ENCODE results near the gene IMPG1. TPM values are rescaled to one million over a fixed set of nuclear protein-coding genes. Genes with fewer than 3 reads are reported as not detected.

The IMPG1 gene
- total and polyA plus RNA-seq, 2 donors = 0.21 TPM; not detected in 1

DNA sequence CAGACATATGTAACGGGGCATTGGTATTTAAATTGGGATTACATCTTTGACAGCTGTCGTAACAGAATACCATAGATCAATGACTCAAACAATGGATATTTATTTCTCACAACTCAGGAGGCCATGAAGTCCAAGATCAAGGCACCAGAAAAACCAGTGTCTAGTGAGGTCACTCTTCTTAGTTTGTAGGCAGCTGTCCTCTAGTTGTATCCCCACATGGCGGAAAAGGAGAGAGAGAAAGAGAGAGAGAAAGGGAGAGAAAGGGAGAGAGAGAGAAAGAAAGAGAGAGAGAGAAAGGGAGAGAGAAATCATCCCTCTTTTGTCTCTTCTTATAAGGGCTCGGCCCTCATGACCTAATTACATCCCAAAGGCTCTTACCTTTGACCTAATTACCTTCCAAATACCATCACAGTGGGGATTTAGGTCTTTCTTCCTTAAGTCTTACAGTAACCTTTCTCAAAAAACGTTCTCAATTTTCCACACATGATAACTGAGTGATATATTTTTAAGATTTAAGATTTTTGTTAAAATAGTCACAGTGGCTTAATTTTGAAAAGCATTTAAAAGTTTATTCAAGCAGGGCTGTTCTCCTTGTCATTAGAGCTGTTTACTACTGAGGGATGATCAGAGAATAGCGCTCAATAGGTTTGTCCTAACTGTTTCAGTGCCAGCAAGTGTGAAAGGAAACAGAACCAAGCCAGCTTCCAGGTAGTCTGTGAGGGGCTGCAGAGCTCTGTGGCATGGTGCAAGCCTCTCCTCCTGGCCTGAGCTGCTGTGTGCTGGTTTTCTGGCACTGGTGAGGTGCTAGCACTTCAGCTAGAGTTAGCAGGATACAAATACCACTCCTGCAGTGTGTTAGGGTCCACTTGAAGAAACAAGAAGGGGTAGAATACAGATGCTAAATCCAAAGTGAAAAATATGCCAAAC, 79.0 kb downstream of the IMPG1 start:
- 49% methylated on average over 6 of the region's 6 CpGs for WGBS
- no peak for DNase-seq (ENCODE audit: extremely low spot score)
- Histone ChIP-seq H3K4me3 (ENCODE audit: low read depth, low read length) (no peak overlapping the region), H3K4me1 (ENCODE audit: insufficient read depth) (no peaks in the 10 kb centered on the region), H3K27ac (ENCODE audit: low read depth) (no peak overlapping the region), H3K36me3 (ENCODE audit: insufficient read depth) (no peaks in the 10 kb centered on the region)

DNA sequence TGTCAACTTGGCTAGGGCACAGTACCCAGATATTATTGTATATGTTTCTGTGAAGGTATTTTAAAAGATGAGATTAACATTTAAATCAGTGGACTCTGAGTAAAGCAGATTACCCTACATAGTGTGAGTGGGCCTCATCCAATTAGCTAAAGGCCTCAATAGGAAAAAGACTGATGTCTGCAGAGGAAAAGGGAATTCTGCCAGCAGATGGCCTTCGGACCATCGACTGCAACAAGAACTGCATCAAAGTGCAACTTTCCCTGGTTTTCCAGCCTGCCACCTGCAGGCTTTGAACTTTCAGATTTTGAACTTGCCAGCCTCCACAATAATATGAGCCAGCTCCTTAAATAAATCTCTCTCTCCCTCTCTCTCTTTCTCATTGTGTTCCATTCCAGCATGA, 80.5 kb downstream of the IMPG1 start:
- DNase-seq (ENCODE audit: extremely low spot score) = no peak
- no peaks in the 10 kb centered on the region for H3K36me3 ChIP-seq (ENCODE audit: insufficient read depth)
- 51% methylated on average over 2 of the region's 2 CpGs for WGBS
- no peak overlapping the region for H3K27ac ChIP-seq (ENCODE audit: low read depth)
- no peak overlapping the region for H3K4me3 ChIP-seq (ENCODE audit: low read depth, low read length)
- no peaks in the 10 kb centered on the region for H3K4me1 ChIP-seq (ENCODE audit: insufficient read depth)

DNA sequence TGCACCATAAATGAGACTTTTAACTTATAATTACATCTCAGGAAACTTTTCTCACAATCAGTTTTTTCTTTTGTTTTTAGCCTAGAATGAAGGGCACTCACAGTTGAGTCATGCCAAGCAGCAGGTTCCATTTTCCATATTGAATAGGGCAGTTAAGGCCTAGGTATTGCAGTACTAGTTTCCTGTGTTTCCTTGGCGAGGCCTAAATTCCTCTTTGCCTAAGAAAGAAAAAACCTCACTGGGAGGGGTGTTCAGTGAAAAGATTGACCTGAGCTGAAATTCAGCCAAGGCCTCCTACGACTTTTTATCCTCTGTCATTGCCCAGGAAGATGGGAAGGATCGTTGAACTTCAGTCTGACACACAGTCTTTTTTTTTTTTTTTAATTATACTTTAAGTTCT, 85.5 kb downstream of the IMPG1 start:
- Histone ChIP-seq H3K4me3 (ENCODE audit: low read depth, low read length) (no peak overlapping the region), H3K36me3 (ENCODE audit: insufficient read depth) (no peaks in the 10 kb centered on the region), H3K4me1 (ENCODE audit: insufficient read depth) (no peaks in the 10 kb centered on the region), H3K27ac (ENCODE audit: low read depth) (no peak overlapping the region)
- 71% methylated on average over 3 of the region's 3 CpGs for WGBS
- no peak for DNase-seq (ENCODE audit: extremely low spot score)

DNA sequence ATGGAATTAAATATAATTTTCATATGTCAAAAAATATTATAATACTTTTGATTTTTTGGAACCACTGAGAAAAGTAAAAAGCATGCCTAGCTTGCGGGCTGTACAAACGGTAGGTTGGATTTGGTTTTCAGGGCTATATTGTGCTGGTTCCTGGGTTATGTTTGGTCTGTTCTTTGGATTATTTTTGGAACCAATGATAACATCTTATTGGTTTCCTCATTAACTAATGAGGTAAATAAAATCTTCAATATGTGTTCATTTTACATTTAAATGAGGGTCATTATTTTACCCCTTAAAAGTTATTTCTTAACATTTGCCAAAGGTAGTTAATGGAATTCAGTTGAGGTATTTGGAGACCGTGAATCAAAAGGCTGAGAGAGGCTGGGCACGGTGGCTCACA, 96.6 kb downstream of the IMPG1 start:
- DNase-seq (ENCODE audit: extremely low spot score) = no peak
- Histone ChIP-seq H3K4me3 (ENCODE audit: low read depth, low read length) (no peak overlapping the region), H3K4me1 (ENCODE audit: insufficient read depth) (no peaks in the 10 kb centered on the region), H3K36me3 (ENCODE audit: insufficient read depth) (no peaks in the 10 kb centered on the region), H3K27ac (ENCODE audit: low read depth) (no peak overlapping the region)
- 93% methylated on average over 4 of the region's 4 CpGs for WGBS

DNA sequence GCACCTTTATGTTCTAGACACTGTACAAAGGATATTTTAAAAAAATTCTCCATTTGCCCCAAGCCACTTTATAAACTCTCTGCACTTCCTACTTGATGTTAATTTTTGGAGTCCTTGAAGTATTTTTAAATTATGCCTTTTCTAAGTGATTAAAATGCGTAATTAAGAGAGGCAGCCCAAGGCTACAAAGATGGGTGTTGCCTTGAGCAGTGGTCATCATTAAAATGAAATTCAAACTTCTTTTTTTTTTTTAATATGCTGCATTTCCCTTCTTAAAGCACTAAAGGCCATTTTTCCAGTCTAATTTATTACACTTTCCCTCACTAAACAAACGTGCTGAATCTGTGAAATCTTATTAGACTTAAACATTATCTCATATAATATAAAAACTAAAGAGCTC, 102.4 kb downstream of the IMPG1 start:
- DNase-seq (ENCODE audit: extremely low spot score) = no peak
- no peak overlapping the region for H3K4me3 ChIP-seq (ENCODE audit: low read depth, low read length)
- no peaks in the 10 kb centered on the region for H3K4me1 ChIP-seq (ENCODE audit: insufficient read depth)
- no peak overlapping the region for H3K27ac ChIP-seq (ENCODE audit: low read depth)
- 64% methylated on average over 2 of the region's 2 CpGs for WGBS
- no peaks in the 10 kb centered on the region for H3K36me3 ChIP-seq (ENCODE audit: insufficient read depth)

DNA sequence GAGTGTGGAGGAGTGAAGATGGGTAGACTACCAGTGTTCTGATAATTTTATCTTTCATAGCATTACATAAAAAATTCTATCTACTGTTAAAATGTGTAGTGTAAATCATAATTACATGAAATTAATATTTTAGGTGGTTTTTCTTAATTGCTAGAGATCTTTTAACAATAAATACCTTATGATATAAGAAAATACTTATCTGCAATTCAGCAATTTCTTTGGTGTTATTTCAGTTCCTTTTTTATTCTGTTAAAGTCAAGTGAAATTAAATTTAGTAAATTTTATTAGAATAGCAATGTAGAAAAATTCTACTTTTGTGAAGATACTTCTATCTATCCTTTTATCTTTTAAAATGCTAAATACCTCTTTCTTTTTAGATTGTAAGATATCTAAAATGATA, 104.3 kb downstream of the IMPG1 start:
- H3K4me1 ChIP-seq (ENCODE audit: insufficient read depth) = no peaks in the 10 kb centered on the region
- H3K36me3 ChIP-seq (ENCODE audit: insufficient read depth) = no peaks in the 10 kb centered on the region
- no peak overlapping the region for H3K27ac ChIP-seq (ENCODE audit: low read depth)
- H3K4me3 ChIP-seq (ENCODE audit: low read depth, low read length) = no peak overlapping the region
- no peak for DNase-seq (ENCODE audit: extremely low spot score)

DNA sequence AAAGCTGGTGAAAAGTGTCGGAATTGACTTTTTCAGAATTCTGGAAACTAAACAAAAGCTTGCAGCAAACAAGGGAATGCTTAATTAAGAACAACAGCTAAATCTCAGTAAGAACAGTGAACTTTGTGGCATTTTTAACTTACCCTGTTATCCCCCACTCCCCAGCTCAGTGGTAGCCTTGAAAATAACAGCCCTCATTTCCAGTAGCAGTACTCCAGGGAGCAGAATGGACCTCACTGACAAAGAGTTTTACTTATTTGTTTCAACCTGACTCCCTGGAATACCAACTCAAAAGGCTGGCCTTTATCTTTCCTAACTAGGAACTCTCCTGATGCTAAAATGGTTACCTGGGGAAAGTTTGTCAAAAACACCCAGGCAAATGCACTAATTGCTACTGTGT, 108.9 kb downstream of the IMPG1 start:
- Histone ChIP-seq H3K27ac (ENCODE audit: low read depth) (no peak overlapping the region), H3K4me1 (ENCODE audit: insufficient read depth) (no peaks in the 10 kb centered on the region), H3K36me3 (ENCODE audit: insufficient read depth) (no peaks in the 10 kb centered on the region), H3K4me3 (ENCODE audit: low read depth, low read length) (no peak overlapping the region)
- WGBS = 83% methylated on average over 1 of the region's 1 CpG
- DNase-seq (ENCODE audit: extremely low spot score) = no peak

DNA sequence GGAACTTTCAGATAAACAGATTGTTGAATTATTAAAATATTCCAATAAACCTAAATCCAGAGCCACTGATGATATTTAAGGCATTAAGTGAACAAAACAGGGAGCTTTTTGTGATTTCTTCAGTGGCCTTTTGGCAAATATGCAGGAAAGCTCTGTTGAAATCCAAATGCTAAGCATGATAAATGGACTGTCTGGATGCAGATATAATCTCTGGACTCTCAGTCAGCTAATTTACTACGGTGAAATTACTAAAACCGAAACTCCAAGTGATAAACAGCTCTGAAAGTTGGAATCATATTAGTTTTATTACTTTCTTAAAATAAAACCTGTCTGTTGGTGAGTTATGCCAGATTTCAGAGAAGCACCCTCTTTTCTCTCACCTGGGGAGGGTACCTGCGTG, 120.3 kb downstream of the IMPG1 start:
- peaks cover 2% of the 10 kb centered on the region for H3K4me1 ChIP-seq (ENCODE audit: insufficient read depth)
- no peaks in the 10 kb centered on the region for H3K36me3 ChIP-seq (ENCODE audit: insufficient read depth)
- no peak overlapping the region for H3K27ac ChIP-seq (ENCODE audit: low read depth)
- no peak for DNase-seq (ENCODE audit: extremely low spot score)
- no peak overlapping the region for H3K4me3 ChIP-seq (ENCODE audit: low read depth, low read length)
- WGBS = 31% methylated on average over 3 of the region's 3 CpGs

DNA sequence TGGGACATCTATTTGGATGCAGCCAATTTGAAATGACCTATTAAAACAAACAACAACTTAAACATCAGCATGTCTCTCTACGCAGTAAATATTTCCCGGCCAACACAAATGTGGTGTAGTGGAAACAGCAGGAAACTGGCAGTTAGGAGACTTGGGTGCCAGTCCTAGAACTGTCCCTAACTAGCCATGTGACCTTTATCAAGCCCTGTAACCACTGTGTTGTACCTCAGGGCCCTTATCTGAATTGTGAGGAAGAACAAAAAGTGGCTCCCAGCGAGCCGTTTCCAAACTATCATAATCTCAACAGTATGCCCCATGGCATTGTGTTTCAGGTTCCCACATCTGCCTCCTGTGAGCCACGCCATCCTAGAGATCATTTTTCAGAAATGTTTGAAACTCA, 124.5 kb downstream of the IMPG1 start:
- 86% methylated on average over 5 of the region's 5 CpGs for whole genome bisulfite sequencing
- Histone ChIP-seq H3K36me3 (ENCODE audit: insufficient read depth) (no peaks in the 10 kb centered on the region), H3K4me3 (ENCODE audit: low read depth, low read length) (no peak overlapping the region), H3K4me1 (ENCODE audit: insufficient read depth) (peaks cover 2% of the 10 kb centered on the region), H3K27ac (ENCODE audit: low read depth) (no peak overlapping the region)
- no peak for DNase-seq (ENCODE audit: extremely low spot score)

DNA sequence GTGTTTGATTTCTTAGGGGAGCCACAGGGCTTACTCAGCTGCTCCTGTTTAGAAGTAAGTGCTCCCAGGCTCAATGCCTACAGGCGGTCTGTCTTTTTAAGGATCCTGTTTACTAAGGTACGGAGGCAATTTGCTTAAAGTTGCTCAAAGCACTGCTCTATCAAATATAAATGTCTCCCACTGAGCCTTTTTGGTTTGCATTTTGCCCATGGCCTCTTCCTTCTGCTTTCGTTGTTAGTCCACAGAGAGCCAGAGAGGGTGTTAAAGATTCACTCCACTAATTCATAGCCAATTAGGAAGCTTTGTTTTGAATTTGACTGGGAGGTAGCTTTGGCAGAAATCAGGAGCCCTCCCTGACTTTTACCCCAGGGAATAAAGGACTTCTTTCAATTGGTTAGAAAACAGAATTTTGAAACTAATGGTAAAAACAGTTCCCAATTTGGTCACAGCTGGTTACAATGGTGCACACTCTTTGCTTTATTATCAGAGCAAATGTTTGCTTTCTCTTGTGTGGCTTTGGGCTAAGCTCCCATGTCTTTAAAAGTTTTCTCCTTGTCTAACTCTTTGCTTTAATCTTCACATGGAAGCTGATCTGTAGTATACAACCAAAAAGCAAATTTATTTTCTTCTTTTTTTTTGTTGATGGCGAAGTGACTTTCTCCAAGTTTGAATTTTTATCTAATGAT, 126.2 kb downstream of the IMPG1 start:
- no peak overlapping the region for H3K4me3 ChIP-seq (ENCODE audit: low read depth, low read length)
- H3K27ac ChIP-seq (ENCODE audit: low read depth) = no peak overlapping the region
- H3K4me1 ChIP-seq (ENCODE audit: insufficient read depth) = no peaks in the 10 kb centered on the region
- no peak for DNase-seq (ENCODE audit: extremely low spot score)
- H3K36me3 ChIP-seq (ENCODE audit: insufficient read depth) = no peaks in the 10 kb centered on the region
- 57% methylated on average over 4 of the region's 4 CpGs for WGBS

DNA sequence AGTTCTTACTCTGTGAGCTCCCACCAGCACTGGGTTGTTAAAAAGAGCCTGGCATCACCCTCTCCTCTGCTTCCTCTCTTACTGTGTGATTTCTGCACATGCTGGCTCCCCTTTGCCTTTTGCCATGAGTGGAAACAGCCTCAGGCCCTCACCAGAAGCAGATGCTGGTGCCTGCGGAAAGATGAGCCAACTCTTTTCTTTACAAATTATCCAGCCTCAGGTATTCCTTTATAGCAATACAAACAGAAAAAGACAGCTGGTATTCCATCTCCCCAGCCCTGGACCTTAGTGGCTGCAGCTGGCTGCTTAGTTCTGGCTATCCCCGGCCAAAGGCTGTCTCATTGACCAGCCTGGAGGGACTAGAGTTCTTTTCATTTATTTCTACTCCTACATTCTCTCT, 129.1 kb downstream of the IMPG1 start:
- no peak overlapping the region for H3K27ac ChIP-seq (ENCODE audit: low read depth)
- WGBS = 92% methylated on average over 2 of the region's 2 CpGs
- no peaks in the 10 kb centered on the region for H3K36me3 ChIP-seq (ENCODE audit: insufficient read depth)
- no peaks in the 10 kb centered on the region for H3K4me1 ChIP-seq (ENCODE audit: insufficient read depth)
- no peak overlapping the region for H3K4me3 ChIP-seq (ENCODE audit: low read depth, low read length)
- no peak for DNase-seq (ENCODE audit: extremely low spot score)

DNA sequence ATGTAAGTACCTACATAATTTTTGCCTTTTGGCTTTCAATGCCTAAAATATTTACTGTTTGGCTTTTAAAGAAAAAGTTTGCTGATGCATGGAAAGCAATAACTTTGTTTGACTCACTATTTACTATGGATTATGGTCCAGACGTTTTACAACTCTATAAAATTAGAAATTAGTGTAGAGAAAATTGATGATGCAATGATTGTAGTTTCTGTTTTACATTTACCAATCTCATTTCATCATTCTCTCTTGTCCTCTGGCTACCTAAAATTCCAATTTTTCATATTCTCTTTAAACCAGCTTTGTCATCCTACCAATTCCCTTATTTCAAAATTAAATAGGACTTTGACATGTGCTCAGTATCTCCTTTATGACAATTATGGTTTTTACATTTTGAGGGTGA, 131.0 kb downstream of the IMPG1 start:
- Histone ChIP-seq H3K27ac (ENCODE audit: low read depth) (no peak overlapping the region), H3K36me3 (ENCODE audit: insufficient read depth) (no peaks in the 10 kb centered on the region), H3K4me1 (ENCODE audit: insufficient read depth) (no peaks in the 10 kb centered on the region), H3K4me3 (ENCODE audit: low read depth, low read length) (no peak overlapping the region)
- no peak for DNase-seq (ENCODE audit: extremely low spot score)
- WGBS = 36% methylated on average over 1 of the region's 1 CpG

DNA sequence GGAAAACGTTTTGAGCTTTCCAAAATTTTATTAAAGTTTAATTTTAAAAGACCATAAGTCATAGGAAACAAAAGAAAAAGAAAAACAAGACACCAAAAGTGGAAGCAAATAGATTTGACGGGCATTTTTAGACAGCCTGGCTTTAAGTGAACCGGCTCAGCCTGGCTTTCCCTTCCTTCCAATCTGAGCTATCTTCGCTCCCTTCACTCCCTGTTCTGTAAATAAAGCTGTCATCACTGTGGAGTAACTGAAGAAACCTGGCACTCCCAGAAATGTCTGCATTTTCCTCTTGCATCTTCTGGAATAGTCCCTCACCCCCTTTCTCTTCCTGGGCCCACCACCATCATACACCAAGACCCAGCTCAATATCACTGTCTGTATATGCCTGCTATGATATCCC, 131.9 kb downstream of the IMPG1 start:
- H3K4me3 ChIP-seq (ENCODE audit: low read depth, low read length) = no peak overlapping the region
- H3K27ac ChIP-seq (ENCODE audit: low read depth) = no peak overlapping the region
- 24% methylated on average over 4 of the region's 4 CpGs for WGBS
- H3K36me3 ChIP-seq (ENCODE audit: insufficient read depth) = no peaks in the 10 kb centered on the region
- DNase-seq (ENCODE audit: extremely low spot score) = no peak
- H3K4me1 ChIP-seq (ENCODE audit: insufficient read depth) = no peaks in the 10 kb centered on the region

DNA sequence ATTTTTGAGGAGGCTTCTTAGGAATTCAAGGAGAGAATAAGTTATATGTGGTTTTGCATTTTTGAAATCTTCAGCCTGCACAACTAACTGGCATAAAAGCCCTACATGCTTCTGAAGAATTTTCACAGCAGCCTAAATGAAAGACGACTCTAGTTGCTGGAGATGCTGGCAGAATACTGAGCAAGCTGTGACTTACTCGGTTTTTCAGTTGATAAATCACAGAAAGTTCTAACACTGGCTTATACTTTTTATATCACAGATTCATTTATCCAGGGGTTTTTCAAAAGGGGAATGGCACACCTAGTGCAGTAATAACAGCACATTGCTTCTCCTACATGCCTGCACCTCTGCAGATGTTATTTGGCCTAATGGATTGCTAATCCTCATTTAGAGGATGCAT, 134.6 kb downstream of the IMPG1 start:
- Histone ChIP-seq H3K4me1 (ENCODE audit: insufficient read depth) (no peaks in the 10 kb centered on the region), H3K27ac (ENCODE audit: low read depth) (no peak overlapping the region), H3K36me3 (ENCODE audit: insufficient read depth) (no peaks in the 10 kb centered on the region), H3K4me3 (ENCODE audit: low read depth, low read length) (no peak overlapping the region)
- WGBS = 74% methylated on average over 2 of the region's 2 CpGs
- no peak for DNase-seq (ENCODE audit: extremely low spot score)
